ENCODE measurements around the gene TPP1. TPM values are rescaled to one million over a fixed set of nuclear protein-coding genes. Genes with fewer than 3 reads are reported as not detected.

TPP1 gene
- total and polyA plus RNA-seq, 2 of the 13 experiments (the other 11 are each of a cell fraction or from before 2014, with no cell fraction given), result 13.9 to 74.6 TPM

GRCh38 chr11:6612213-6613041 lies 6.8 kb downstream of the TPP1 start, which contains the start of gene TAF10 (continued):
- TF ChIP-seq PLSCR1 (CRISPR knock-in tag; IDR thresholded peaks at IDR 0.05; ENCODE audit: borderline replicate concordance) (no peak), ZNF280B (CRISPR knock-in tag; IDR thresholded peaks at IDR 0.05; ENCODE audit: borderline replicate concordance) (peak; percentile 70; the same call in 1 of the 2 replicates), ETV6 (CRISPR knock-in tag; conservative IDR thresholded peaks at IDR 0.05) (no peak), SP5 (CRISPR knock-in tag; IDR thresholded peaks at IDR 0.05; ENCODE audit: borderline replicate concordance, low read depth) (peak; percentile 48; the same call in 1 of the 2 replicates), NFE2L1 (CRISPR knock-in tag; IDR thresholded peaks at IDR 0.05; ENCODE audit: borderline replicate concordance) (no peak), EP300 (IDR thresholded peaks at IDR 0.05; ENCODE audit: low read depth in 2 of 2, low read length in 2 of 2) (no peak), EP300 (CRISPR knock-in tag; IDR thresholded peaks at IDR 0.05; ENCODE audit: borderline replicate concordance) (no peak), SRY (CRISPR knock-in tag; IDR thresholded peaks at IDR 0.05) (peak; percentile 85; the same call in 1 of the 2 replicates), TFDP2 (CRISPR knock-in tag; IDR thresholded peaks at IDR 0.05) (peak; percentile 64; the same call in 1 of the 2 replicates), KLF11 (CRISPR knock-in tag; IDR thresholded peaks at IDR 0.05) (no peak), MEIS1 (CRISPR knock-in tag; IDR thresholded peaks at IDR 0.05; ENCODE audit: borderline replicate concordance) (peak; percentile 73; the same call in 1 of the 2 replicates), ZNF639 (CRISPR knock-in tag; conservative IDR thresholded peaks at IDR 0.05) (peak; percentile 80), HIVEP1 (CRISPR knock-in tag; IDR thresholded peaks at IDR 0.05) (peak; percentile 74; the same call in 1 of the 2 replicates), E2F5 (CRISPR knock-in tag; conservative IDR thresholded peaks at IDR 0.05) (0 out of 2 replicates have a peak, but pooled peaks have one; percentile 13), FIP1L1 (IDR thresholded peaks at IDR 0.05; ENCODE audit: borderline replicate concordance, insufficient read depth, low read depth, low read length) (no peak), GZF1 (CRISPR knock-in tag; IDR thresholded peaks at IDR 0.05) (peak; percentile 77; the same call in 1 of the 2 replicates), GMEB1 (CRISPR knock-in tag; IDR thresholded peaks at IDR 0.05; ENCODE audit: borderline replicate concordance) (peak; percentile 79), PAWR (CRISPR knock-in tag; IDR thresholded peaks at IDR 0.05; ENCODE audit: borderline replicate concordance) (no peak), DBP (CRISPR knock-in tag; IDR thresholded peaks at IDR 0.05; ENCODE audit: not compliant biosample characterization) (no peak)

All from HepG2 (cell line).